SU-DHL-6 (cell line): ENCODE measurements around the gene TVP23A.

ENCODE experiments used
- H2AFZ ChIP-seq: fragments of 200-600 bp; sonication (generic); 2 replicates; pipeline ENCODE4 v1.6.1; 2014; ENCODE audit warnings: low read depth, mild to moderate bottlenecking, moderate library complexity, mixed read lengths, antibody characterized with exemption, low read length; ENCODE audit not compliant: severe bottlenecking
- H3F3A ChIP-seq: fragments of 200-600 bp; shearing (Covaris generic); 2 replicates; pipeline ENCODE4 v1.6.0; 2016; ENCODE audit warnings: antibody characterized with exemption, mild to moderate bottlenecking; ENCODE audit not compliant: insufficient read depth
- H3K27ac ChIP-seq: fragments of 200-600 bp; sonication (generic); 2 replicates; pipeline ENCODE4 v1.5.1; 2016; ENCODE audit warnings: low read depth, mild to moderate bottlenecking, low read length, moderate library complexity, mixed read lengths
- H3K27me3 ChIP-seq: fragments of 200-600 bp; sonication (generic), shearing (Covaris generic); 2 replicates; pipeline ENCODE4 v1.6.0; 2014; ENCODE audit warnings: mild to moderate bottlenecking, low read length
- H3K36me3 ChIP-seq: fragments of 200-600 bp; sonication (generic); 2 replicates; pipeline ENCODE4 v1.6.1; 2014; ENCODE audit warnings: mild to moderate bottlenecking, low read length, mixed read lengths
- H3K4me2 ChIP-seq: fragments of 300-600, 200-600 bp; shearing (Covaris generic), sonication (generic); 2 replicates; pipeline ENCODE4 v1.6.0; 2014; ENCODE audit warnings: low read length, low read depth, mild to moderate bottlenecking; ENCODE audit not compliant: poor library complexity, severe bottlenecking
- H3K4me3 ChIP-seq: fragments of 200-600 bp; sonication (generic); 2 replicates; pipeline ENCODE4 v1.5.1; 2014; ENCODE audit warnings: antibody characterized with exemption, low read length, mild to moderate bottlenecking, mixed read lengths; ENCODE audit not compliant: insufficient read depth, poor library complexity, severe bottlenecking
- H3K79me2 ChIP-seq: fragments of 200-600 bp; sonication (generic); 2 replicates; pipeline ENCODE4 v1.6.1; 2014; ENCODE audit warnings: mild to moderate bottlenecking, low read length, moderate library complexity; ENCODE audit not compliant: insufficient read depth
- H3K9ac ChIP-seq: fragments of 200-600 bp; sonication (generic); 2 replicates; pipeline ENCODE4 v1.7.0; 2014; ENCODE audit warnings: mild to moderate bottlenecking, low read length
- H3K9me2 ChIP-seq: fragments of 200-600 bp; sonication (generic); replicated peaks from 2 replicates; pipeline ENCODE4 v1.6.1; 2014; ENCODE audit warnings: low read length; ENCODE audit not compliant: insufficient read depth
- H3K9me3 ChIP-seq: fragments of 200-600 bp; sonication (generic); 2 replicates; pipeline ENCODE4 v1.6.1; 2014; ENCODE audit warnings: low read length, mixed read lengths; ENCODE audit not compliant: insufficient read depth
- H4K20me1 ChIP-seq: fragments of 200-600 bp; sonication (generic); 2 replicates; pipeline ENCODE4 v1.6.1; 2014; ENCODE audit warnings: low read depth, mild to moderate bottlenecking, antibody characterized with exemption, low read length, moderate library complexity, mixed read lengths
- CTCF ChIP-seq: fragments of 200-600 bp; sonication (generic); IDR thresholded peaks from one replicate; pipeline ENCODE4 v1.5.1; 2017; ENCODE audit warnings: antibody characterized with exemption, mild to moderate bottlenecking, low read length, moderate library complexity; ENCODE audit not compliant: insufficient read depth, poor library complexity, severe bottlenecking
- EZH2phosphoT487 ChIP-seq: fragments of 200-600 bp; sonication (generic), shearing (Covaris generic); conservative IDR thresholded peaks from 2 replicates; pipeline ENCODE4 v1.6.1; 2018; ENCODE audit warnings: mild to moderate bottlenecking, antibody characterized with exemption, low read length, moderate library complexity, mixed read lengths

TVP23A gene

DNA sequence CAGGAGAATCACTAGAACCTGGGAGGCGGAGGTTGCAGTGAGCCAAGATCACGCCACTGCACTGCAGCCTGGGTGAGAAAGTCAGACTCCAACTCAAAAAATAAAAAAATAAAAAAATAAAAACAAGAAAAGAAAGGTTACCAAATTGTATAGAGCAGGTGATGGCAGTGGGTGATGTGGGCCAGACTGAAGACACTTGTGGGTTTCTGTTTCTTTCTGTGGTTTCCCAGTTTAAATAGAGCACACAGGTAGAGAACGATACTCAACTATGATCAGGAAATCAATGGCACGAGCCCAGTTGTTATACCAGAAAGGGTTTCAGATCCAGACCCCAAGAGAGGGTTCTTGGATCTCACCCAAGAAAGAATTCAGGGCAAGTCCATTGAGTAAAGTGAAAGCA is 42.3 kb downstream of the TVP23A start:
- H3K79me2 ChIP-seq, result no peaks in the 10 kb centered on the region
- H3K27me3 ChIP-seq, result no peaks in the 10 kb centered on the region
- no peaks in the 10 kb centered on the region for H3K9me3 ChIP-seq
- H3K9me2 ChIP-seq, result no peaks in the 10 kb centered on the region
- no peak overlapping the region for H3K9ac ChIP-seq
- no peak overlapping the region for H3K27ac ChIP-seq
- no peak for TF ChIP-seq EZH2phosphoT487
- no peak for TF ChIP-seq CTCF
- no peaks in the 10 kb centered on the region for H3K36me3 ChIP-seq
- H3K4me3 ChIP-seq, result no peak overlapping the region
- H4K20me1 ChIP-seq, result no peaks in the 10 kb centered on the region
- no peak overlapping the region for H3K4me2 ChIP-seq
- H3F3A ChIP-seq, result no peaks in the 10 kb centered on the region
- no peak overlapping the region for H2AFZ ChIP-seq

- Histone ChIP-seq H3K9me2 (no peaks in the 10 kb centered on the region), H3F3A (no peaks in the 10 kb centered on the region), H3K79me2 (no peaks in the 10 kb centered on the region), H2AFZ (no peak overlapping the region), H3K36me3 (no peaks in the 10 kb centered on the region), H3K4me2 (no peak overlapping the region), H3K9me3 (no peaks in the 10 kb centered on the region), H3K9ac (no peak overlapping the region), H3K27me3 (no peaks in the 10 kb centered on the region), H3K27ac (no peak overlapping the region), H4K20me1 (no peaks in the 10 kb centered on the region), H3K4me3 (no peak overlapping the region)
- TF ChIP-seq EZH2phosphoT487 (no peak), CTCF (no peak)
These were observed 47.7 kb downstream of the TVP23A start for GRCh38 chr16:10770907-10771306.

- no peaks in the 10 kb centered on the region for H3K27me3 ChIP-seq
- H3K36me3 ChIP-seq, result no peaks in the 10 kb centered on the region
- no peaks in the 10 kb centered on the region for H4K20me1 ChIP-seq
- no peak for TF ChIP-seq CTCF
- no peak for TF ChIP-seq EZH2phosphoT487
- no peak overlapping the region for H3K27ac ChIP-seq
- H3K9me2 ChIP-seq, result no peaks in the 10 kb centered on the region
- no peak overlapping the region for H3K4me3 ChIP-seq
- no peaks in the 10 kb centered on the region for H3K79me2 ChIP-seq
- no peaks in the 10 kb centered on the region for H3K9me3 ChIP-seq
- H3F3A ChIP-seq, result no peaks in the 10 kb centered on the region
- no peak overlapping the region for H3K4me2 ChIP-seq
- no peak overlapping the region for H2AFZ ChIP-seq
- H3K9ac ChIP-seq, result no peak overlapping the region
These were observed 49.2 kb downstream of the TVP23A start for GRCh38 chr16:10769381-10769780.

- H3K9ac ChIP-seq, result no peak overlapping the region
- H3K27ac ChIP-seq, result no peak overlapping the region
- H2AFZ ChIP-seq, result no peak overlapping the region
- no peaks in the 10 kb centered on the region for H4K20me1 ChIP-seq
- H3K4me2 ChIP-seq, result no peak overlapping the region
- H3K4me3 ChIP-seq, result no peak overlapping the region
- no peaks in the 10 kb centered on the region for H3K27me3 ChIP-seq
- H3K79me2 ChIP-seq, result no peaks in the 10 kb centered on the region
- no peak for TF ChIP-seq EZH2phosphoT487
- TF ChIP-seq CTCF, result no peak
- H3K9me2 ChIP-seq, result no peaks in the 10 kb centered on the region
- no peaks in the 10 kb centered on the region for H3K36me3 ChIP-seq
- no peaks in the 10 kb centered on the region for H3F3A ChIP-seq
- no peaks in the 10 kb centered on the region for H3K9me3 ChIP-seq
These were observed 51.5 kb downstream of the TVP23A start for GRCh38 chr16:10767127-10767526.
